ENCODE data around the gene GNAQ.
A peak's percentile ranks its signal among the peaks of the same experiment; 100 is the strongest.

GNAQ gene

DNA sequence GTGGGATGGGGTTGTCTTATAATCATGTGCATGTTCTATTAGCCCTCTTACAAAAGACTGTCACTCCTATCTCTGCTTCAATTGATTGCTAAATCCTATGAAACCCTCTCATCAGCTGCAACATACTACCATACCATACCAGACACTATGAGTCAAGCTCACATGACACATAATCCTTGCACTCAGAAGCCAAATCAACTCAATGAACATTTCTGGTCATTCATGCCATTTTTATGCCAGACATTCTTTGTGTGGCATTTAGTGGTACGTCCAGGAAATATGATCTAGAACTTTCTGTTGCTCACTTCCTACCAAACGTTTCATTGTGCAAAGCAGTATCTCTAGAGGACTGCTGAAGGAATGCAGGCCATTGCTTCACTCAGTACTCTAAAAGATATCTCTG is 224.3 kb downstream of the GNAQ start:
- WGBS = 50% methylated on average over 1 of the region's 2 CpGs
- no peak overlapping the region for H2BK5ac ChIP-seq (ENCODE audit: low read depth, low read length, poor library complexity, severe bottlenecking)

DNA sequence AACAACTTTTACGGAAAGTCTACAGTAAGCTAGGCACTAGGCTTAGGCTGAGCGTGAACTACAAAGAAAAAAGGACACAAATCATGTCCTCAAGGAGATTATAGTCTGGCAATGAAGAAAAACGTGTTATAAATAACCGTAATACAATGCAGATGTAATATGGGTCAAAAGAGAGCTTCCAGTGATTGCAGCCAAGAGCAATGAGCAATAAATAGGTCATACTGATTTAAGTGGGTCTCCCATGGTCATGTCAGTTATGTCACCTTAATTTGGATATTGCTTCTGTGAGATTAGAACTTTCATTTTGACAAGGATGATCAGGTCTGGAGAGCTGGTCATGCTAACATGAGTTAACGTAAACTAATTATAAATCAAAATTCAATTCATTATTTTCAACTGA is 224.9 kb downstream of the GNAQ start:
- no peak overlapping the region for H4K8ac ChIP-seq (ENCODE audit: low read length)
- peaks cover 18% of the 10 kb centered on the region for H3K79me1 ChIP-seq (replicated peaks; ENCODE audit: low read length, poor library complexity, severe bottlenecking)
- no peak for DNase-seq
- peaks cover 0 to 14% of the 10 kb centered on the region in 2 experiments for H3K36me3 ChIP-seq (ENCODE audit: control insufficient read depth in 1 of 2, insufficient read depth in 2 of 2, low read depth in 1 of 2, low read length in 2 of 2)
- no peak overlapping the region for H3K14ac ChIP-seq (ENCODE audit: low read length in 2 of 2)
- no peak overlapping the region for H2AK5ac ChIP-seq (ENCODE audit: low read length, severe bottlenecking)
- H3K27me3 ChIP-seq (ENCODE audit: control insufficient read depth in 1 of 2, insufficient read depth in 1 of 2, low read length in 2 of 2) = no peaks in the 10 kb centered on the region
- H3K4me2 ChIP-seq (ENCODE audit: low read length, poor library complexity, severe bottlenecking) = no peak overlapping the region
- no peak overlapping the region for H2BK15ac ChIP-seq (ENCODE audit: low read depth, poor library complexity, severe bottlenecking)
- no peak overlapping the region for H2AFZ ChIP-seq (ENCODE audit: low read depth, low read length)
- H3K27ac ChIP-seq (ENCODE audit: low read length, poor library complexity, severe bottlenecking) = no peak overlapping the region
- H3K9ac ChIP-seq (ENCODE audit: low read length) = no peak overlapping the region
- H2BK12ac ChIP-seq (ENCODE audit: low read length in 2 of 2) = no peak overlapping the region
- no peak overlapping the region for H2BK120ac ChIP-seq (ENCODE audit: low read depth, low read length)
- no peaks in the 10 kb centered on the region for H3K4me1 ChIP-seq (ENCODE audit: control insufficient read depth, insufficient read depth, low read depth, low read length)
- H2BK5ac ChIP-seq (ENCODE audit: low read depth, low read length, poor library complexity, severe bottlenecking) = no peak overlapping the region
- no peaks in the 10 kb centered on the region for H3K9me3 ChIP-seq (ENCODE audit: control insufficient read depth, low read length)
- no peak overlapping the region for H4K91ac ChIP-seq (ENCODE audit: low read length)
- 99% methylated on average over 4 of the region's 5 CpGs for WGBS
- H3K23ac ChIP-seq (ENCODE audit: low read length in 2 of 2) = no peak overlapping the region
- no peak overlapping the region for H3K4ac ChIP-seq (ENCODE audit: low read depth in 1 of 2, low read length in 2 of 2)
- no peak overlapping the region for H3K18ac ChIP-seq (ENCODE audit: low read depth in 1 of 2, low read length in 2 of 2)
- no peak overlapping the region for H3K4me3 ChIP-seq (ENCODE audit: insufficient read depth in 1 of 2, low read depth in 1 of 2, low read length in 2 of 2)

More for the DNA sequence above, 224.3 kb downstream of the GNAQ start:
- peak; percentile 91 for DNase-seq
- H3K4me3 ChIP-seq (ENCODE audit: insufficient read depth in 1 of 2, low read depth in 1 of 2, low read length in 2 of 2) = no peak overlapping the region
- H3K4me2 ChIP-seq (ENCODE audit: low read length, poor library complexity, severe bottlenecking) = no peak overlapping the region
- H2BK12ac ChIP-seq (ENCODE audit: low read length in 2 of 2) = no peak overlapping the region
- no peaks in the 10 kb centered on the region for H3K27me3 ChIP-seq (ENCODE audit: control insufficient read depth in 1 of 2, insufficient read depth in 1 of 2, low read length in 2 of 2)
- H3K4ac ChIP-seq (ENCODE audit: low read depth in 1 of 2, low read length in 2 of 2) = no peak overlapping the region
- no peak overlapping the region for H2BK120ac ChIP-seq (ENCODE audit: low read depth, low read length)
- peaks cover 18% of the 10 kb centered on the region for H3K79me1 ChIP-seq (replicated peaks; ENCODE audit: low read length, poor library complexity, severe bottlenecking)
- H3K9ac ChIP-seq (ENCODE audit: low read length) = no peak overlapping the region
- no peak overlapping the region for H3K14ac ChIP-seq (ENCODE audit: low read length in 2 of 2)
- no peak overlapping the region for H2AK5ac ChIP-seq (ENCODE audit: low read length, severe bottlenecking)
- peaks cover 0 to 15% of the 10 kb centered on the region in 2 experiments for H3K36me3 ChIP-seq (ENCODE audit: control insufficient read depth in 1 of 2, insufficient read depth in 2 of 2, low read depth in 1 of 2, low read length in 2 of 2)
- H2AFZ ChIP-seq (ENCODE audit: low read depth, low read length) = no peak overlapping the region
- H3K9me3 ChIP-seq (ENCODE audit: control insufficient read depth, low read length) = no peaks in the 10 kb centered on the region
- H3K27ac ChIP-seq (ENCODE audit: low read length, poor library complexity, severe bottlenecking) = no peak overlapping the region
- no peak overlapping the region for H4K8ac ChIP-seq (ENCODE audit: low read length)
- H2BK15ac ChIP-seq (ENCODE audit: low read depth, poor library complexity, severe bottlenecking) = no peak overlapping the region
- H3K23ac ChIP-seq (ENCODE audit: low read length in 2 of 2) = no peak overlapping the region
- no peak overlapping the region for H4K91ac ChIP-seq (ENCODE audit: low read length)
- no peaks in the 10 kb centered on the region for H3K4me1 ChIP-seq (ENCODE audit: control insufficient read depth, insufficient read depth, low read depth, low read length)
- no peak overlapping the region for H3K18ac ChIP-seq (ENCODE audit: low read depth in 1 of 2, low read length in 2 of 2)

DNA sequence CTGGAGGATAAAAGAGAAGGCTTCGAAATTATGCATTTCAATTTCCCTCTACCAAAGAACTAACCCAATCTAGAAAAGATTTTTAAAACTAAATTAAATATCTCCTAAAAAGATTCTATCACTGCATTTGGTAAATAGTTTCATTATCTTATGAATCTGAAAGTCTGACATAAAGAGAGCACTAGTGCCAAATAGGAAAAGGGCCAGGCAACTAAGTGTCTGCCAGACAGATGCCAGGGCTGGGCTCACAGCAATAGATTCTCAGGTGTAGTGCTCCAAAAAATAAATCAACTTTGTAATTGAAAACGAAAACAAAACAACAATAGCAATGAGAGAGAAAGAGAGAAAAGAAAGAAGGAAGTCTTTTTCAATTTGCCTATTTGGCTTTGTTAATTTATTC is 225.8 kb downstream of the GNAQ start:
- no peaks in the 10 kb centered on the region for H3K4me1 ChIP-seq (ENCODE audit: control insufficient read depth, insufficient read depth, low read depth, low read length)
- WGBS = no CpG with 5 or more reads among the region's 2 CpGs

DNA sequence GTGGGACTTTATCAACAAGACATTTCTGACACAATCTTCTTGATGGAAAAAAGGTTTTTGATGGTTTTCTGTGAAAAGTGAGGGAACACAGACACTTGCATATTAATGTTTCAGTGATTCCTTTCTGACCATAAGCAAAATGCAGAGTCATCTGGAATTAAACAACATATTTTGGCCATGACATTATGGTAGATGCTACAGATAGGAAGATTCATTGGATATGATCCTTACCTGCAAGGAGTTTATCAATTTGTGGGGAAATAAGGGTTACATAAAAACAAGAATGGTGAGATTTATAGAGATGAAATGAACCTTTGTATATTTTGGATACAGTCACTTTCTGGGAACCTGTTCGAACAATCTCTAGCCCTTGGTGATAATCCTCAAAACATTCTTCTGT is 228.2 kb downstream of the GNAQ start:
- Histone ChIP-seq H3K4me2 (ENCODE audit: low read length, poor library complexity, severe bottlenecking) (no peak overlapping the region), H3K4me1 (ENCODE audit: control insufficient read depth, insufficient read depth, low read depth, low read length) (no peaks in the 10 kb centered on the region), H3K9me3 (ENCODE audit: control insufficient read depth, low read length) (no peaks in the 10 kb centered on the region), H3K18ac (ENCODE audit: low read depth in 1 of 2, low read length in 2 of 2) (no peak overlapping the region), H3K4me3 (ENCODE audit: insufficient read depth in 1 of 2, low read depth in 1 of 2, low read length in 2 of 2) (no peak overlapping the region), H2BK12ac (ENCODE audit: low read length in 2 of 2) (no peak overlapping the region), H2BK5ac (ENCODE audit: low read depth, low read length, poor library complexity, severe bottlenecking) (no peak overlapping the region), H2AK5ac (ENCODE audit: low read length, severe bottlenecking) (no peak overlapping the region), H3K23ac (ENCODE audit: low read length in 2 of 2) (no peak overlapping the region), H3K9ac (ENCODE audit: low read length) (no peak overlapping the region), H3K4ac (ENCODE audit: low read depth in 1 of 2, low read length in 2 of 2) (no peak overlapping the region), H3K79me1 (replicated peaks; ENCODE audit: low read length, poor library complexity, severe bottlenecking) (peaks cover 18% of the 10 kb centered on the region), H2AFZ (ENCODE audit: low read depth, low read length) (no peak overlapping the region), H4K8ac (ENCODE audit: low read length) (no peak overlapping the region), H3K14ac (ENCODE audit: low read length in 2 of 2) (no peak overlapping the region), H3K36me3 (ENCODE audit: control insufficient read depth in 1 of 2, insufficient read depth in 2 of 2, low read depth in 1 of 2, low read length in 2 of 2) (peaks cover 0 to 5% of the 10 kb centered on the region in 2 experiments), H3K27me3 (ENCODE audit: control insufficient read depth in 1 of 2, insufficient read depth in 1 of 2, low read length in 2 of 2) (no peaks in the 10 kb centered on the region), H2BK15ac (ENCODE audit: low read depth, poor library complexity, severe bottlenecking) (no peak overlapping the region), H4K91ac (ENCODE audit: low read length) (no peak overlapping the region), H3K27ac (ENCODE audit: low read length, poor library complexity, severe bottlenecking) (no peak overlapping the region), H2BK120ac (ENCODE audit: low read depth, low read length) (no peak overlapping the region)
- DNase-seq = no peak
- 100% methylated on average over 1 of the region's 1 CpG for WGBS

More for the DNA sequence above, 225.8 kb downstream of the GNAQ start:
- no peak overlapping the region for H3K27ac ChIP-seq (ENCODE audit: low read length, poor library complexity, severe bottlenecking)
- no peak overlapping the region for H3K4me2 ChIP-seq (ENCODE audit: low read length, poor library complexity, severe bottlenecking)
- no peak for DNase-seq
- no peak overlapping the region for H4K91ac ChIP-seq (ENCODE audit: low read length)
- no peak overlapping the region for H2BK120ac ChIP-seq (ENCODE audit: low read depth, low read length)
- peaks cover 16% of the 10 kb centered on the region for H3K79me1 ChIP-seq (replicated peaks; ENCODE audit: low read length, poor library complexity, severe bottlenecking)
- H3K27me3 ChIP-seq (ENCODE audit: control insufficient read depth in 1 of 2, insufficient read depth in 1 of 2, low read length in 2 of 2) = no peaks in the 10 kb centered on the region
- H3K36me3 ChIP-seq (ENCODE audit: control insufficient read depth in 1 of 2, insufficient read depth in 2 of 2, low read depth in 1 of 2, low read length in 2 of 2) = peaks cover 0 to 7% of the 10 kb centered on the region in 2 experiments
- H2AK5ac ChIP-seq (ENCODE audit: low read length, severe bottlenecking) = no peak overlapping the region
- no peak overlapping the region for H2BK15ac ChIP-seq (ENCODE audit: low read depth, poor library complexity, severe bottlenecking)
- H3K14ac ChIP-seq (ENCODE audit: low read length in 2 of 2) = no peak overlapping the region
- no peak overlapping the region for H3K18ac ChIP-seq (ENCODE audit: low read depth in 1 of 2, low read length in 2 of 2)
- no peak overlapping the region for H2BK12ac ChIP-seq (ENCODE audit: low read length in 2 of 2)
- no peak overlapping the region for H2BK5ac ChIP-seq (ENCODE audit: low read depth, low read length, poor library complexity, severe bottlenecking)
- H4K8ac ChIP-seq (ENCODE audit: low read length) = no peak overlapping the region
- H2AFZ ChIP-seq (ENCODE audit: low read depth, low read length) = no peak overlapping the region
- no peak overlapping the region for H3K4ac ChIP-seq (ENCODE audit: low read depth in 1 of 2, low read length in 2 of 2)
- H3K9me3 ChIP-seq (ENCODE audit: control insufficient read depth, low read length) = no peaks in the 10 kb centered on the region
- H3K4me3 ChIP-seq (ENCODE audit: insufficient read depth in 1 of 2, low read depth in 1 of 2, low read length in 2 of 2) = no peak overlapping the region
- H3K9ac ChIP-seq (ENCODE audit: low read length) = no peak overlapping the region
- no peak overlapping the region for H3K23ac ChIP-seq (ENCODE audit: low read length in 2 of 2)
